Activated CD8-positive, alpha-beta memory T cell treated with anti-CD3 and anti-CD28 coated beads for 36 hours (primary cell): ENCODE results near the gene ZBP1. TPM values are rescaled to one million over a fixed set of nuclear protein-coding genes. Genes with fewer than 3 reads are reported as not detected.

Experiments
- CTCF ChIA-PET: fragments of 350-600 bp; sonication (Branson Sonifier 250); formaldehyde crosslinking; loops from one replicate; lab custom pipeline; 2021; ENCODE audit warnings: antibody characterized with exemption; lab: Charles Lee
- POLR2A ChIA-PET: fragments of 350-600 bp; sonication (Branson Sonifier 250); formaldehyde crosslinking; loops from one replicate; lab custom pipeline; 2021; ENCODE audit warnings: antibody characterized with exemption; lab: Charles Lee
- total RNA-seq, 2 experiments: library from RNA; stranded (reverse); gene quantifications; one replicate each; pipeline ENCODE4 v1.2.3, GENCODE V29; 2021

Gene ZBP1
- total RNA-seq, 2 experiments from 2014 or later = 0.10 TPM; not detected in 1

- POLR2A ChIA-PET = interaction anchor here (0.7 kb wide), 1 partner anchor 456 kb away, joined by 3 read pairs; no protein-coding TSS in a partner anchor
These were observed 61.5 kb downstream of the ZBP1 start for GRCh38 chr20:57558614-57559288.

DNA sequence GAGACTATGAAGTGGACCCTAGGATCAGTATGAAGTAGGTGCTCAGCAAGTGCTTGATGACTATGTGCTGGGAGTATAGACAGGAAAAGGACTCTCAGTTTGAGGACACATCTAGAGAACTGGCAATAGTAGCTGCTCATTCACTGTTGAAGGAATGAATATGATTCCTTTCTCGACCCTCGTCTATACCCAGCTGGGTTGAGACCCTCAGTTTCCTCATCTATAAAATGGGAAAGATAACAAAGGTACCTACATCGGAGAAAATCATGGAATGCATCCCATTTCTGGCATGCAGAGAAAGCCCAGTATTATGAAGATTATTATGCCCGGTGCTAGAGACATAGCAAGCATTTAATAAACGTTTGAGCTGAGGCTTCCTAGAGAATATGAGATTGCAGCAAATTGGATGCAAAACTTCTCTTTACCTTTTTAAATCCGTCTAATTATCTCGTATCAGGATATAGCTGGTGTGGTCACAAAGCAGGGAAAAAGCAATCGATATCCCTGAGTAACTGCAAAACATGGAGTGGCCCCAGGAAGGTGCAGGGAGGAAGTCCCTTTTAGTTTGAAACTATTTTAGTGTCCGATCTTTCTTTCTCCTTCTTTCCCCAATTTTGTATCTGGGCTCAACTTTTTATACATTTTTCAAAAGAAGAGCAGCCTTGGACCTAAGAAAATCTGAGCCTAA is 62.2 kb downstream of the ZBP1 start:
- POLR2A ChIA-PET = no interaction called here
- CTCF ChIA-PET = no interaction called here

More at GRCh38 chr20:57558614-57559288, 61.5 kb downstream of the ZBP1 start:
- CTCF ChIA-PET = no interaction called here

DNA sequence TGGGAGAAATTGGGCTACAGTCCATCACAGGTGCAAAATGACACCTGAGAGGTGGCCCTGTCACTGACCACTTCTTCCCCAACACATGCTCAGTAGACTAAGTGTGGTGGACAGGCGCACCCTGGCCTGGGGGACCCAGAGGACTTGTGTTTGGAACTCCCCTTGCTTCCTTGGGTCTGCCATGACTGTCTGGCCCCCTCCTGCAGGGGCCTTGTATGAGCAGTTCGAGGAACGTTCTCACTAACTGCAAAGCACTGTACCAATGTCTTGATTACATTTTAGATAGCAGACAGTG is 63.3 kb downstream of the ZBP1 start:
- CTCF ChIA-PET = no interaction called here
- POLR2A ChIA-PET = no interaction called here

- POLR2A ChIA-PET = no interaction called here
- CTCF ChIA-PET = no interaction called here
These were observed 64.6 kb downstream of the ZBP1 start for GRCh38 chr20:57555457-57556184.

Other genes with a start within 250 kb of the ZBP1 start
- 100 to 1,000 TPM; 113 to 114 TPM for gene RBM38, start 229.0 kb downstream of the ZBP1 start, total RNA-seq
- gene CTCFL, start 95.3 kb downstream of the ZBP1 start, total RNA-seq = not detected
- not detected for gene PCK1, start 59.3 kb downstream of the ZBP1 start, total RNA-seq
- 1 to 10 TPM; 2.2 to 2.6 TPM for gene PMEPA1, start 89.6 kb upstream of the ZBP1 start, total RNA-seq